Measurements from ENCODE around the gene PALM3. TPM values are rescaled to one million over a fixed set of nuclear protein-coding genes. Genes with fewer than 3 reads are reported as not detected.
"Not testable (repeated sequence)": the region's sequence is repeated elsewhere in the genome, so short reads cannot be mapped to it uniquely, and the experiment has no call there.

Gene PALM3
- total RNA-seq, 1 donor from 2014 or later = not detected

DNA sequence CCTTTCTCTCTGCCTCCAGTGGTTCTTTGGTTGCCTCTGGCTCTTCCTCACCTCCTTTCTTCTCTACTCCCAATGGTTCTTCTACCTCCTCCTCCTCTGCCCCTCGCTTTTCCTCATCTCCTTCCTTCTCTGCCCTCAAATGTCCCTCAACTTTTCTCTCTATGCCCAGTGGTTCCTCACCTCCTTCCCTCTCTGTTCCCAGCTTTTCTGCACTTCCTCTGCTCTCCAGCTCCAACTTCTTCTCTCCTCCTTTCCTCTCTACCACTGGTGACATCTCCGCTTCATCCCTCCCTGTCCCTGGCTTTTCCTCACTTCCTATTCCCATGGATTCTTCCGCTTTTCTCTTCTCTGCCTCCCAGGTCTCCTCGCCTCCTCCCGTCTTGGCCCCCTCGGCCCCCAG is 7.8 kb downstream of the PALM3 start:
- H3K9ac ChIP-seq (ENCODE audit: low read depth in 1 of 3, low read length in 3 of 3) = no peak overlapping the region
- H3K36me3 ChIP-seq (ENCODE audit: control insufficient read depth in 3 of 3, insufficient read depth in 3 of 3, low read length in 3 of 3) = no peaks in the 10 kb centered on the region
- peaks cover 12 to 26% (median 20%) of the 10 kb centered on the region in 3 donors for H3K27me3 ChIP-seq (ENCODE audit: control insufficient read depth in 3 of 3, insufficient read depth in 3 of 3, low read length in 3 of 3)
- no peak overlapping the region for H3K27ac ChIP-seq (ENCODE audit: low read depth, low read length)
- H3K4me3 ChIP-seq (ENCODE audit: low read length in 3 of 3) = no peak overlapping the region
- no peaks in the 10 kb centered on the region for H3K9me3 ChIP-seq (ENCODE audit: control insufficient read depth in 3 of 3, low read length in 3 of 3)
- H3K4me1 ChIP-seq (ENCODE audit: control insufficient read depth in 3 of 3, insufficient read depth in 3 of 3, low read length in 3 of 3) = peaks cover 0 to 8% (median 4%) of the 10 kb centered on the region in 3 donors

DNA sequence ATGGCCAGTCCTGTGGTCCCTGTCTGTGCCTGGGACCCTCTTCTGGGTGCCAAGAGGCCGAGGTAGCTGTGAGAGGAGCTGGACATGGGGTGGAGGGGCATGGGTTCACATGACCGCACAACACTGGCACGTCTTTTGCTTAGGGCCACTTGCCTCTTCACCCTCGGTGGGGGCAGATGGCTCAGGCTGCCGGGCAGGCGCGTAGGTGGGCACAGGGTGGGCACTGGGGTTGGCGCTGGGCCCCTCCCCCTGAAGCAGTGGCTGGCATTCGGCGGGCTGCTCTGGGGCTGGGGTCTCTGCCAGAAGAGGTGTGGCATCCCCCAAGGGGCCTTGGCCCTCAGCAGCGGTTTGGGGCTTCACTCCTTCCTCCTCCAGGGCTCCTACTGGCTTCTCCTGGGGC is 8.4 kb downstream of the PALM3 start:
- Histone ChIP-seq H3K9ac (ENCODE audit: low read depth in 1 of 3, low read length in 3 of 3) (no peak overlapping the region), H3K4me1 (ENCODE audit: control insufficient read depth in 3 of 3, insufficient read depth in 3 of 3, low read length in 3 of 3) (peaks cover 0 to 8% (median 4%) of the 10 kb centered on the region in 3 donors), H3K36me3 (ENCODE audit: control insufficient read depth in 3 of 3, insufficient read depth in 3 of 3, low read length in 3 of 3) (no peaks in the 10 kb centered on the region), H3K9me3 (ENCODE audit: control insufficient read depth in 3 of 3, low read length in 3 of 3) (no peaks in the 10 kb centered on the region), H3K4me3 (ENCODE audit: low read length in 3 of 3) (no peak overlapping the region), H3K27me3 (ENCODE audit: control insufficient read depth in 3 of 3, insufficient read depth in 3 of 3, low read length in 3 of 3) (peaks cover 6 to 20% (median 14%) of the 10 kb centered on the region in 3 donors), H3K27ac (ENCODE audit: low read depth, low read length) (no peak overlapping the region)

DNA sequence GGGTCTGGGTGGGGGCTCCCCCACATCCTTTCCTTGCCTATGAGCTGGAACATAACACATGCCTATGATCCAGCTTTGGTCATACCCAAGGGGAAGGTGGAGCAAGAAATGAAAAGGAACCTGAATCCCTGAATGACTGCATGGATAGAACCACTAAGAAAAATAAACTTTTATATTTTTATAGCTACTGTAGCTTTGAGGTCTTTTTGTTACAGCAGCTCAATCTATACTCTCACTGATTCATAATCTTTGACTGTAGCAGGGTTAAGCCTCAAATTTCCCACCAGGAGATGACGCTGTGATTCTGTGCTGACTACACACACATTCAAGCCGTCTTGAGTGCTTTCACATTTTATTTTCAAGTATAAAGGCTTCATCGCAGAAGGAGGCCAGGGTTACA is 8.8 kb downstream of the PALM3 start:
- H3K9me3 ChIP-seq (ENCODE audit: control insufficient read depth in 3 of 3, low read length in 3 of 3) = no peaks in the 10 kb centered on the region
- peaks cover 0 to 5% (median 4%) of the 10 kb centered on the region in 3 donors for H3K4me1 ChIP-seq (ENCODE audit: control insufficient read depth in 3 of 3, insufficient read depth in 3 of 3, low read length in 3 of 3)
- peaks cover 2 to 16% (median 10%) of the 10 kb centered on the region in 3 donors for H3K27me3 ChIP-seq (ENCODE audit: control insufficient read depth in 3 of 3, insufficient read depth in 3 of 3, low read length in 3 of 3)
- no peak overlapping the region for H3K4me3 ChIP-seq (ENCODE audit: low read length in 3 of 3)
- H3K36me3 ChIP-seq (ENCODE audit: control insufficient read depth in 3 of 3, insufficient read depth in 3 of 3, low read length in 3 of 3) = no peaks in the 10 kb centered on the region
- H3K27ac ChIP-seq (ENCODE audit: low read depth, low read length) = no peak overlapping the region
- no peak overlapping the region for H3K9ac ChIP-seq (ENCODE audit: low read depth in 1 of 3, low read length in 3 of 3)

DNA sequence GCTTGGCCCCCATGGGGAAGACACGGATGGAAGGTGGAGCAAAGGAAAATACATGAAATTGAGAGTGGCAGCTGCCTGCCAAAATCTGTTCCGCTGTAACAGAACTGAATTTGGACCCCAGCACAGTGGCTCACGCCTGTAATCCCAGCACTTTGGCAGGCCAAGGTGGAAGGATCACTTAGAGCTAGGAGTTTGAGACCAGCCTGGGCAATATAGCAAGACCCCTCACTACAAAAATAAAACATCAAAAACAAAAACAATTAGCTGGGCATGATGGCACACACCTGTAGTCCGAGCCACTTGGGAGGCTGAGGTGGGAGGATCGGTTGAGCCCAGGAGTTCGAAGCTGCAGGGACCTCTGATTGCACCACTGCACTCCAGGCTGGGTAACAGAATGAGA is 9.4 kb downstream of the PALM3 start:
- Histone ChIP-seq H3K4me1 (ENCODE audit: control insufficient read depth in 3 of 3, insufficient read depth in 3 of 3, low read length in 3 of 3) (peaks cover 0 to 3% (median 0%) of the 10 kb centered on the region in 3 donors), H3K27me3 (ENCODE audit: control insufficient read depth in 3 of 3, insufficient read depth in 3 of 3, low read length in 3 of 3) (peaks cover 0 to 12% (median 6%) of the 10 kb centered on the region in 3 donors), H3K4me3 (ENCODE audit: low read length in 3 of 3) (no peak overlapping the region), H3K9ac (ENCODE audit: low read depth in 1 of 3, low read length in 3 of 3) (no peak overlapping the region), H3K27ac (ENCODE audit: low read depth, low read length) (no peak overlapping the region), H3K36me3 (ENCODE audit: control insufficient read depth in 3 of 3, insufficient read depth in 3 of 3, low read length in 3 of 3) (no peaks in the 10 kb centered on the region), H3K9me3 (ENCODE audit: control insufficient read depth in 3 of 3, low read length in 3 of 3) (no peaks in the 10 kb centered on the region)

DNA sequence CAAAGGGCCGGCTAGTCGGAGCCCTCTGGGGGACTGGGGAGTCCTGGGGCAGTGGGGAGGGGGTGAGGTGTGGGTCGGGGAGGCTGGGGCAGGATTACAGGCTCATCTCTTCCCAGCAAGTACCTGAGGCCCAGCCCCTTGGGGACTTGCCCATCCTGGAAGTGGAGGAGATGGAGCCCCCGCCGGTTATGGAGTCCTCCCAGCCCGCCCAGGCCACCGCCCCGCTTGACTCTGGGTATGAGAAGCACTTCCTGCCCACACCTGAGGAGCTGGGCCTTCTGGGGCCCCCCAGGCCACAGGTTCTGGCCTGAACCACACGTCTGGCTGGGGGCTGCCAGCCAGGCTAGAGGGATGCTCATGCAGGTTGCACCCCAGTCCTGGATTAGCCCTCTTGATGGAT is 9.9 kb downstream of the PALM3 start:
- Histone ChIP-seq H3K9me3 (ENCODE audit: control insufficient read depth in 3 of 3, low read length in 3 of 3) (no peaks in the 10 kb centered on the region), H3K36me3 (ENCODE audit: control insufficient read depth in 3 of 3, insufficient read depth in 3 of 3, low read length in 3 of 3) (no peaks in the 10 kb centered on the region), H3K27me3 (ENCODE audit: control insufficient read depth in 3 of 3, insufficient read depth in 3 of 3, low read length in 3 of 3) (peaks cover 0 to 11% (median 6%) of the 10 kb centered on the region in 3 donors), H3K4me1 (ENCODE audit: control insufficient read depth in 3 of 3, insufficient read depth in 3 of 3, low read length in 3 of 3) (peaks cover 0 to 2% (median 0%) of the 10 kb centered on the region in 3 donors), H3K27ac (ENCODE audit: low read depth, low read length) (no peak overlapping the region), H3K4me3 (ENCODE audit: low read length in 3 of 3) (no peak overlapping the region), H3K9ac (ENCODE audit: low read depth in 1 of 3, low read length in 3 of 3) (no peak overlapping the region)

DNA sequence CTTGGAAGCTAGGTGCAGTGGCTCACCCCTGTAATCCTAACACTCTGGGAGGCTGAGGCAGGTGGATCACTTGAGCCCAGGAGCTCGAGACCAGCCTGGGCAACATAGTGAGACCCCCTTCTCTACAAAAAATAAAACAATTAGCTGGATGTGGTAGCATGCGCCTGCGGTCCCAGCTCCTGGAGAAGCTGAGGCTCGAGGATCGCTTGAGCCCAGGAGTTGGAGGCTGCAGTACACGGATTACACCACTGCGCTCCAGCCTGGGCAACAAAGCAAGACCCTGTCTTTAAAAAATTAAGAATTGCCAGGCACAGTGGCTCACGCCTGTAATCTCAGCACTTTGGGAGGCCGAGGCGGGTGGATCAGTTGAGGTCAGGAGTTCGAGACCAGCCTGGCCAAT is 10.9 kb downstream of the PALM3 start:
- H3K27me3 ChIP-seq (ENCODE audit: control insufficient read depth in 3 of 3, insufficient read depth in 3 of 3, low read length in 3 of 3); H3K9me3 ChIP-seq (ENCODE audit: control insufficient read depth in 3 of 3, low read length in 3 of 3); H3K36me3 ChIP-seq (ENCODE audit: control insufficient read depth in 3 of 3, insufficient read depth in 3 of 3, low read length in 3 of 3); H3K4me3 ChIP-seq (ENCODE audit: low read length in 3 of 3); H3K4me1 ChIP-seq (ENCODE audit: control insufficient read depth in 3 of 3, insufficient read depth in 3 of 3, low read length in 3 of 3); H3K9ac ChIP-seq (ENCODE audit: low read depth in 1 of 3, low read length in 3 of 3); H3K27ac ChIP-seq (ENCODE audit: low read depth, low read length): not testable (repeated sequence)

DNA sequence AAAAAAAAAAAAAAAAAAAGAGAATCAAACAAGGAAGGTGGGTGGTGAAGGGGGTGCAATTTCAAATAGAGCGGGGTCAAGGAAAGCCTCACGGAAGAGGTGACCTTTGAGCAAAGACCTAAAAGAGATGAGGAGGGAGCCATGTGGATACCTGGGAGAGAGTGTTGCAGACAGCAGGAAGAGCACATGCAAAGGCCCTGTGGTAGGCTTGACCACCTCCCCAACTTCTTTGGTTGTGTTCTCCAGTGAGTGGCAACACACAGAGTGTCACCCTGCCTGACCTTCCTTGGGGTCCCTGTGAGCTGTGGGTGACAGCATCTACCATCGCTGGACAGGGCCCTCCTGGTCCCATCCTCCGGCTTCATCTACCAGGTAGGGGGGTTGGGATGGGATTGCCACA is 11.4 kb downstream of the PALM3 start:
- H3K36me3 ChIP-seq (ENCODE audit: control insufficient read depth in 3 of 3, insufficient read depth in 3 of 3, low read length in 3 of 3) = no peaks in the 10 kb centered on the region
- H3K27me3 ChIP-seq (ENCODE audit: control insufficient read depth in 3 of 3, insufficient read depth in 3 of 3, low read length in 3 of 3) = peaks cover 0 to 5% (median 3%) of the 10 kb centered on the region in 3 donors
- no peak overlapping the region for H3K27ac ChIP-seq (ENCODE audit: low read depth, low read length)
- H3K9me3 ChIP-seq (ENCODE audit: control insufficient read depth in 3 of 3, low read length in 3 of 3) = no peaks in the 10 kb centered on the region
- no peak overlapping the region for H3K4me3 ChIP-seq (ENCODE audit: low read length in 3 of 3)
- H3K4me1 ChIP-seq (ENCODE audit: control insufficient read depth in 3 of 3, insufficient read depth in 3 of 3, low read length in 3 of 3) = no peaks in the 10 kb centered on the region
- H3K9ac ChIP-seq (ENCODE audit: low read depth in 1 of 3, low read length in 3 of 3) = no peak overlapping the region

DNA sequence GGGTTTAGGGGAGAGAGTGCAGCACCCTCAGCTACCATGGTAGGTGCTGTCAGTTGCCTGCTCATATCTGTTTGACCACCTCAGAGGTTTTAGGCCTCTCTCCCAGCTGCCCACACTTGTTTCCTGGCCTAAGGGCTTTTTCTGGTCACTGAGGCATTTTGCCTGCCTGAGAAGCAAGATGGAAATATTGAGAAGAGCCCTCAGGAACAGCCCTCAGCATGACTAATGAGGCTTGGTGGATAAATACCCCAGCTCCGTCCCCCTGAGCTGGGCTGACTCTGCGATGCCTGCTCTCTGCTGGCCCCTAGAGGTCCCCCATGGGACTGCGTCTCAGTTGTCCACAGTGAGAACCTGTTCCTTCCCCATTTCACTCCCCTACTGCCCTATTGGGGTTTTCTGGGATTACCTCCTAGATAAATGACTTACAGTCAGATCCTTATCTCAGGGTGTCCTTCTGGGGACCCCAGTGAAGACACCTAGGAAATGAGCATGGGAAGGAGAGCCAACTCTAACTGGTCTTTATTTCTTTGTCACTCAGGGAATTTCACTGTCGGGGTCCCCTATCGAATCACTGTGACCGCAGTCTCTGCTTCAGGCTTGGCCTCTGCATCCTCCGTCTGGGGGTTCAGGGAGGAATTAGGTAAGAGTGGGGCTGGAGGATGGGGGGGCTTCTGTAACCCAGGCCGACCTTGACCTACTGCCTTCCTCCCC is 13.3 kb downstream of the PALM3 start:
- Histone ChIP-seq H3K4me1 (ENCODE audit: control insufficient read depth in 3 of 3, insufficient read depth in 3 of 3, low read length in 3 of 3) (no peaks in the 10 kb centered on the region), H3K9ac (ENCODE audit: low read depth in 1 of 3, low read length in 3 of 3) (no peak overlapping the region), H3K27me3 (ENCODE audit: control insufficient read depth in 3 of 3, insufficient read depth in 3 of 3, low read length in 3 of 3) (no peaks in the 10 kb centered on the region), H3K36me3 (ENCODE audit: control insufficient read depth in 3 of 3, insufficient read depth in 3 of 3, low read length in 3 of 3) (no peaks in the 10 kb centered on the region), H3K4me3 (ENCODE audit: low read length in 3 of 3) (no peak overlapping the region), H3K9me3 (ENCODE audit: control insufficient read depth in 3 of 3, low read length in 3 of 3) (no peaks in the 10 kb centered on the region), H3K27ac (ENCODE audit: low read depth, low read length) (no peak overlapping the region)

DNA sequence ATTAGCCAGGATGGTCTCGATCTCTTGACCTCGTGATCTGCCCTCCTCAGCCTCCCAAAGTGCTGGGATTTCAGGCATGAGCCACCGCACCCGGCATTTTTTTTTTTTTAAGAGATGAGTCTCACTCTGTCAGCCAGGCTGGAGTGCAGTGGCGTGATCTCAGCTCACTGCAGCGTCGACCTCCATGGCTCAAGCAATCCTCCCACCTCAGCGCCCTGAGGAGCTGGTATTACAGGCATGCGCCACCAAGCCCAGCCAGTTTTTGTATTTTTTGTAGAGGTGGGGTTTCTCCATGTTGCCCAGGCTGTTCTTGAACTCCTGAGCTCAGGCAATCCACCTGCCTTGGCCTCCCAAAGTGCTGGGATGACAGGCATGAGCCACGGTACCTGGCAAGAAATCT is 14.0 kb downstream of the PALM3 start:
- H3K27me3 ChIP-seq (ENCODE audit: control insufficient read depth in 3 of 3, insufficient read depth in 3 of 3, low read length in 3 of 3); H3K9ac ChIP-seq (ENCODE audit: low read depth in 1 of 3, low read length in 3 of 3); H3K9me3 ChIP-seq (ENCODE audit: control insufficient read depth in 3 of 3, low read length in 3 of 3); H3K36me3 ChIP-seq (ENCODE audit: control insufficient read depth in 3 of 3, insufficient read depth in 3 of 3, low read length in 3 of 3); H3K27ac ChIP-seq (ENCODE audit: low read depth, low read length); H3K4me3 ChIP-seq (ENCODE audit: low read length in 3 of 3); H3K4me1 ChIP-seq (ENCODE audit: control insufficient read depth in 3 of 3, insufficient read depth in 3 of 3, low read length in 3 of 3): not testable (repeated sequence)

DNA sequence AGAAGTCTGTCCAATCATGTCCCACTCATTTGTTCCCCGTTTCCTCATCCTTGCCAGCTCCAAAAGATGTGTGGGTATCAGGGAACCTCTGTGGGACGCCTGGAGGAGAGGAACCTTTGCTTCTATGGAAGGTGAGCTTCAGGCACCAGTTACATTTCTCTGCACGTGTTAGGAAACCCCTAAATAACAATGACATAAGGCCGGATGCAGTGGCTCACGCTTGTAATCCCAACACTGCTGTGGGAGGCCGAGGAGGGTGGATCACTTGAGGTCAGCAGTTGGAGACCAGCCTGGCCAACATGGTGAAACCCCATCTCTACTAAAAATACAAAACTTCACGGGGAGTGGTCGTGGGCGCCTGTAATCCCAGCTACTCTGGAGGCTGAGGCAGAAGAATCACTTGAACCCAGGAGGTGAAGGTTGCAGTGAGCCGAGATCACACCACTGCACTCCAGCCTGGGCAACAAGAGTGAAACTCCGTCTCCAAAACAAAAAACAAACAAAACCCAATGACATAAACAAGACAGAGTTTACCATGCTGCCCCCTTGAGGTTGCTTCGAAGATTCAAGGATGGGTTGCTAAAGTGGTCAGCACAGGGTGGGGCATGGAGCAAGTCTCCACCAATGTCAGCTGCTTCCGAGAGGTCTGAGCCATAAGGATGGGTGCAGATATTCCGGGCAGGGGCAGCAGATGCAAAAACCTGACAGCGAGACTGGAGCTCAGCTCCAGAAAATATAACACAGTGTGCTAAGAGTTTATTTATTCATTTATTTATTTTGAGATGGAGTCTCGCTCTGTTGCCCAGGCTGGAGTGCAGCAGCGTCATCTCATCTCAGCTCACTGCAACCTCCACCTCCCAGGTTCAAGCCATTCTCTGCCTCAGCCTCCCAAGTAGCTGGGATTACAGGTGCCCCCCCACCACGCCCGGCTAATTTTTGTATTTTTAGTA is 18.9 kb downstream of the PALM3 start:
- not testable (repeated sequence) for H3K36me3 ChIP-seq (ENCODE audit: control insufficient read depth in 3 of 3, insufficient read depth in 3 of 3, low read length in 3 of 3); H3K27me3 ChIP-seq (ENCODE audit: control insufficient read depth in 3 of 3, insufficient read depth in 3 of 3, low read length in 3 of 3); H3K4me1 ChIP-seq (ENCODE audit: control insufficient read depth in 3 of 3, insufficient read depth in 3 of 3, low read length in 3 of 3); H3K9me3 ChIP-seq (ENCODE audit: control insufficient read depth in 3 of 3, low read length in 3 of 3); H3K4me3 ChIP-seq (ENCODE audit: low read length in 3 of 3)
- H3K27ac ChIP-seq (ENCODE audit: low read depth, low read length) = peak overlapping the region; percentile 49
- H3K9ac ChIP-seq (ENCODE audit: low read depth in 1 of 3, low read length in 3 of 3) = peak overlapping the region in 1 of 3 donors; percentile 57

Data from skeletal muscle tissue (tissue), 4 donors.